Activated CD8-positive, alpha-beta memory T cell treated with anti-CD3 and anti-CD28 coated beads, Interleukin-2, amount 50 U/mL, for 1 hour (primary cell): ENCODE data around the gene SMIM1.

Experiments used
- DNase-seq: peaks from one replicate; pipeline ENCODE4 v3.0.0-alpha.2; 2020; ENCODE audit errors: extremely low read depth

SMIM1 gene

DNA sequence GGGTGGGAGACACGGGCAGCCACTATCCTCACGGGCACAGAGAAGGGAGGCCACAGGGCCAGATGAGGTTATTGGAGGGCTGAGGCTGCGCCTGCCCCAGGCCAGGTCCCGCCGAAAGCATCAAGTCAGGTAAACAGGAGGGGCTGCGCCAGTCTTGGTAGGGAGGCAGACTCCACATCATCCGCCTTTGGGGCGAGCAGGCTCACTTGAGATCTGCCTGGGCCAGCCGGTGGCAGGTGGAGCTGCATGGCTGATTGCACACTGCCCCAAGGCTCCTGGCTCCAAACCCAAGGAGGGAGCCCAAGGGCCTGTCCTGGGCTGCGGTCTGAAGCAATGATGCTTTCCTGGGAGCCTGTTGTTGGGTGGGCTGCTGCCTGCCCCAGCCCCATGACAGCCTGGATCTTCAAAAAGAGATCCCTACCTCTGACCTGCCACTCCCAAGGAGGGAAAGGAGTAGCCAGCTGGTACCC is 4.6 kb downstream of the SMIM1 start:
- no peak for DNase-seq

- no peak for DNase-seq
These were observed 5.4 kb downstream of the SMIM1 start for GRCh38 chr1:3777647-3778589.

GRCh38 chr1:3778590-3779264 is 6.2 kb downstream of the SMIM1 start:
- DNase-seq = no peak

DNA sequence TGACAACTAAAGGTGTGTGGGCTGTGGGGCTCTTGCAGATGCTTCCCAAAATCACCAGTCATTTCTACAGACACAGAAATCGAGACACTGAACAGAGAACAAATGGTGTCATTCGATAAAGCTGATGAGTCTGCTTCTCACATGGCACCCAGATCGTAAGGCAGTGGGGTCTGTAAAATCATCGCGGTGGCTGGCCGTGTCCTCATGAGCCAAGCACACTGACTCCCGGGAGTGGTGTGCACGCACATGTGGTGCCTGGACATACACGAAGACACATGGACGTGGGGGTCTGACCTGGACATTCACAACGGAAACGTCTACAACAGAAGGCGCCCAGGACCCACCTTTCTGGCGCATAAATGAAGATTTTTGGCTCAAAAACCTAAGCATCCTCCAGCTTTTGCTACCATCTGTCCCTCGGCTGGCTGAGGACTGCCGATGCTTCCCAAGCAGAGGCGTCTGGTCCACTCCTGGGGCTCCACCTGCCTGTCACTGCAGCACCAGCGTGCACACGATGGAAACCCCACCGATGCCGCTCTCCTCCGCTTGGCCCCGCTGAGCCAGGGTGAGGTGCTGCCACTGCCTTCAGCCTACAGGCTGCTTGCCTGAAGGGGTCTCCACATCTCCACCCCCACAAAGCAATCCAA is 6.8 kb downstream of the SMIM1 start:
- no peak for DNase-seq

DNA sequence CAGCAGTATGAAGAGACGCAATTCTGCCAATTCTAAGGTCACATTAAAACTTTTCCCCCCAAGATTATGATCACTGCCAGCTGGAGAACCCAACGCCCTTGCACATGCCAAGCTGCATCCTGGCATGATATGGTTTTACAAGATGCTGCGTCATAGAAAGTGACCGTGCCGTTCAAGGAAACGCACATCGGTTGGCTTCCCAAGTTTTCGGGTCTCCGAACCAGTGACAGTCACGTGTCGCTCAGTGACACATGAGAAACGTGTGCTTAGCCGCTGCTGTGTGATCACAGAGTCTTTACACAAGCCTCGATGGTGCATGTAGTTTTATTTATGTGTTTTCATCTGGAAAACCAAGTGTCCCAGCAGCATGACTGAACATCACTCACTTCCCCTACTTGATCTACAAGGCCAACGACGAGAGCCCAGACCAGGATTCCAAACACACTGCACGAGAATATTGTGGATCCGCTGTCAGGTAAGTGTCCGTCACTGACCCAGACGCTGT is 7.4 kb downstream of the SMIM1 start:
- no peak for DNase-seq

- DNase-seq = no peak
These were observed 8.4 kb downstream of the SMIM1 start for GRCh38 chr1:3780901-3781300.

GRCh38 chr1:3783651-3784474 is 11.3 kb downstream of the SMIM1 start:
- DNase-seq = no peak

DNA sequence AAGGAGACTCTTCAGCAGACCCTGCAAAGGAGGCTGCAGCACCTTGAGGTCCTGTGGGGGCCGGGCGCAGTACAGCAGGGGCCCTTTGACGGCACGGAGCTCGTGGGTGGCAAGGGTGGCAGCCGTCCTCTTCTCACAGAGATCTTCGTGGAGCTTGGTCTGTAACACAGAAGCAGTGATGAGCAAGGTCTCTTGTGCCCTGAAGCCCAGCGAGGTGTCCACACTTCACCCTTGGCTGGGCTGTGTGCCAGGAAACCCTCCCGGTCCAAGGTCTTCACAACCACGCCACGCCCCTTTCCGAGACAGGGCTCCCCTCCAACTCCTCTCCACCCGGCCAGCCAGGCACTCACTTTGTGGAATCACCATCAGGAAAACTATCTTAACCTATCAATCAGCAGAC is 12.5 kb downstream of the SMIM1 start:
- no peak for DNase-seq

GRCh38 chr1:3785456-3786157 is 13.1 kb downstream of the SMIM1 start:
- DNase-seq = no peak

GRCh38 chr1:3786468-3787348 is 14.2 kb downstream of the SMIM1 start:
- DNase-seq = no peak

DNA sequence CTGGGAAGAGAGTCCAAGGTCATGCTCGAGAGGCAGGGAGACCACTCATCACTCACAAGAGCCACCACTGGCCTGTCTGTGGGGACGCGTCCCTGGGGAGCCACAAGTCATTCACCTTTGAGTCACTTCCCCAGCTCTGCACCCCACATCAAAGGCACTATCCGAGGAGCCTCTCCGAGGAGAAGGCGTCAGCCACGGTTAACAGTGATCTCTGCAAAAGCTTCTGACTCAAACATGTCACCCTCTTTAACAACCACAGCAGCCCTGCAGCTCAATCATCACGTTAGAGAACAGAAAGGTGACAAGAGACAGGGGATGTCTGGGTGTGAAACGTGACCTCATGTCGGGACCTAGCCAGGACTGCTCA is 14.8 kb downstream of the SMIM1 start:
- DNase-seq = no peak

- no peak for DNase-seq
These were observed 15.4 kb downstream of the SMIM1 start for GRCh38 chr1:3787745-3788605.

- DNase-seq = no peak
These were observed 16.3 kb downstream of the SMIM1 start for GRCh38 chr1:3788756-3789420.

DNA sequence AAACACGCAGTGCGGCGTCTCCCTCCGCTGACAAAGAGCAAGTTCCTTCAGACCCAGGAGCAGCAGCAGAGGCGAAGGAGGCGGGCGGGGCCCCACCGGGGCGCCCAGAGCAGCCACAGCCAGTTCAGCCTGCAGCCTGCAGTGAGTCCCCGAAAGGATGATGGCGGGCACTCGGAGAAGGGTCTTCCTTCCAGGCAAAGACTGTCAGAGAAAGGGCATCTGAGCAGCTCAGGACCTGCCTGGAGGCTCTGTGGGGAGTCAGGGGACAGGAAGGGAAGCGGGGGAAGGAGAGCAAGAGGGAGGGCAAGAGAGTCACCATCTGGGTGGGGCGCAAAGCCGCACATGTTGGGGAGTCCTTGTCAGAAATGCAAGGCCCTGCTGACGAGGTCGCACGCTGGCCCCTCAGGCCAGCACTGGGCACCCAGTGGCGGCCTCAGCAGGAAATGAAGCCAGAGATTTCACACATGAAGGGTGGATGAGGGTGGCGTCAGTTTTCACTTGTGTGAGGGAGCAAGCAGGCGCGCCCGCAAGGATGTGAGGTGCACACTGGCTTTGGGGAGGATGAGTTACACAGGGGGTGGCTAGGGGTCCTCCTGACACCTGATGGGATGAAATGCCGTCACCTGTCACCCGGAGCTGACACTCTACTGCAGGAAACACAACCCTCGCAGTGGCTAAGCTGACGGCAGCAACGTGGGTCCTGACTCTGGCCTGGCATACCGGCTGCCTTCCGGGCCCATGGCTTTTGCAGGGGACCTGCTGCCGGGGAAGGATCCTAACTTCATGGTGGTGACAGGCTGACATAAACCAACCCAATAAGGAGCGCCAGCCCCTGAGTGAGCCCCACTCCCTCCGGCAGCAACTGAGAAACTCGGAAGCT is 17.1 kb downstream of the SMIM1 start:
- no peak for DNase-seq

DNA sequence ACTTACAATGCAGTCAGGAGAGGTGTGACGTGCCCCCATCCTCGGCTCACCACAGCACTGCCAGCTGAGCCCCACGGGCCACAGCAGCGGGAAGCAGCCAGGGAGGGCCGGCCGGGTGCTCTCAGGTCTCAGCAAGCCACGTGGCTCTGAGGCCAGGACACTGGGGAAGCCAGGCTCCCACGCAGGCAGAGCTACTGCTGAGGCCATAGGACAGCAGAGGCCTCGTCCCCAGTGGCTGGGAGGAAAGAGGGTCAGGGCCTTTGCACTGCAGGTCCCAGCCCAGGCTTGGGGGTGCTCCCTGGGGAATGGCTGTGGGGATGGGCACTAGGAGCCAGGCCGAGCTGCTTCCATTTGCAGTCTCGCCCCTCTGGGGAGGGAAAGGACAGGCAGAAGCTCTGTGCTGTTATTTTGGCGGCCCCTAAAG is 18.0 kb downstream of the SMIM1 start:
- no peak for DNase-seq

GRCh38 chr1:3790952-3791351 is 18.4 kb downstream of the SMIM1 start:
- no peak for DNase-seq
